MM.1S (cell line): ENCODE data around the gene SLC33A1.
A peak's percentile ranks its signal among the peaks of the same experiment; 100 is the strongest.

ENCODE experiments used
- DNase-seq: peaks from one replicate; pipeline ENCODE4 v3.0.0-alpha.2; 2015
- H2AFZ ChIP-seq: fragments of 300-600 bp; sonication (generic); 2 replicates; pipeline ENCODE4 v1.6.0; 2016; ENCODE audit warnings: antibody characterized with exemption, low read length
- H3F3A ChIP-seq: fragments of 300-600 bp; sonication (generic); 2 replicates; pipeline ENCODE4 v1.6.1; 2016; ENCODE audit warnings: mild to moderate bottlenecking, antibody characterized with exemption, low read length, moderate library complexity, mixed read lengths; ENCODE audit not compliant: insufficient read depth
- H3K27ac ChIP-seq: fragments of 300-600 bp; sonication (generic); 2 replicates; pipeline ENCODE4 v1.5.1; 2016; ENCODE audit warnings: mild to moderate bottlenecking, low read length
- H3K27me3 ChIP-seq: fragments of 300-600 bp; sonication (generic); replicated peaks from 2 replicates; pipeline ENCODE4 v1.6.0; 2016; ENCODE audit warnings: low read length; ENCODE audit not compliant: insufficient read depth
- H3K36me3 ChIP-seq: fragments of 300-600 bp; sonication (generic); replicated peaks from 2 replicates; pipeline ENCODE4 v1.6.1; 2016; ENCODE audit warnings: mild to moderate bottlenecking, low read length, mixed read lengths; ENCODE audit not compliant: insufficient read depth
- H3K4me1 ChIP-seq: fragments of 300-600 bp; sonication (generic); 2 replicates; pipeline ENCODE4 v1.6.1; 2016; ENCODE audit warnings: low read length, mixed read lengths
- H3K4me2 ChIP-seq: fragments of 300-600 bp; sonication (generic); 2 replicates; pipeline ENCODE4 v1.6.0; 2016; ENCODE audit warnings: low read depth, low read length
- H3K4me3 ChIP-seq: fragments of 300-600 bp; sonication (generic); 2 replicates; pipeline ENCODE4 v1.5.1; 2016; ENCODE audit warnings: low read length, mixed read lengths
- H3K79me2 ChIP-seq: fragments of 300-600 bp; sonication (generic); 2 replicates; pipeline ENCODE4 v1.6.1; 2016; ENCODE audit warnings: mixed run types, low read length, mixed read lengths
- H3K9ac ChIP-seq: fragments of 300-600 bp; sonication (generic); 2 replicates; pipeline ENCODE4 v1.6.1; 2016; ENCODE audit warnings: low read length, mixed read lengths
- H3K9me2 ChIP-seq: fragments of 300-600 bp; sonication (generic); replicated peaks from 2 replicates; pipeline ENCODE4 v1.6.1; 2016; ENCODE audit warnings: mild to moderate bottlenecking, low read length, mixed read lengths; ENCODE audit not compliant: insufficient read depth
- H3K9me3 ChIP-seq: fragments of 300-600 bp; sonication (generic); replicated peaks from 2 replicates; pipeline ENCODE4 v1.6.1; 2016; ENCODE audit warnings: mild to moderate bottlenecking, low read length, mixed read lengths; ENCODE audit not compliant: insufficient read depth
- H4K20me1 ChIP-seq: fragments of 300-600 bp; sonication (generic); 2 replicates; pipeline ENCODE4 v1.6.1; 2016; ENCODE audit warnings: mild to moderate bottlenecking, low read length, moderate library complexity, mixed read lengths; ENCODE audit not compliant: insufficient read depth
- EZH2 ChIP-seq: fragments of 300-600 bp; sonication (generic); optimal IDR thresholded peaks from 2 replicates; pipeline ENCODE3; 2017; ENCODE audit warnings: low read depth, mild to moderate bottlenecking, antibody characterized with exemption, low read length, mixed read lengths
- EZH2phosphoT487 ChIP-seq: fragments of 300-600 bp; sonication (generic); IDR thresholded peaks from 2 replicates; pipeline ENCODE4 v1.6.1; 2018; ENCODE audit warnings: antibody characterized with exemption, low read length
- TF ChIP-seq, protein P1 (sequence below): fragments of 300-600 bp; sonication (generic); IDR thresholded peaks from 2 replicates; pipeline ENCODE4 v1.5.1; 2016; ENCODE audit warnings: antibody characterized with exemption, low read length, mixed read lengths

Gene SLC33A1

GRCh38 chr3:155871746-155872158 lies 17.5 kb upstream of the SLC33A1 start:
- peaks cover 33% of the 10 kb centered on the region for H4K20me1 ChIP-seq
- H2AFZ ChIP-seq, result peak overlapping the region; percentile 77
- peak overlapping the region; percentile 87; the same call in 1 of the 2 replicates for H3K27ac ChIP-seq

GRCh38 chr3:155870945-155871745 lies 16.9 kb upstream of the SLC33A1 start:
- peak; percentile 59 for DNase-seq
- H3K27ac ChIP-seq, result peak overlapping the region; percentile 87
- H4K20me1 ChIP-seq, result peaks cover 32% of the 10 kb centered on the region
- peak overlapping the region; percentile 99 for H3K4me3 ChIP-seq
- peaks cover 18% of the 10 kb centered on the region for H3F3A ChIP-seq
- no peaks in the 10 kb centered on the region for H3K9me2 ChIP-seq
- no peaks in the 10 kb centered on the region for H3K27me3 ChIP-seq
- no peaks in the 10 kb centered on the region for H3K9me3 ChIP-seq
- H2AFZ ChIP-seq, result peak overlapping the region; percentile 94
- H3K4me1 ChIP-seq, result peaks cover 17% of the 10 kb centered on the region
- H3K36me3 ChIP-seq, result no peaks in the 10 kb centered on the region
- peak overlapping the region; percentile 97 for H3K9ac ChIP-seq
- H3K4me2 ChIP-seq, result peak overlapping the region; percentile 88
- peaks cover 57% of the 10 kb centered on the region for H3K79me2 ChIP-seq
- TF ChIP-seq, protein P1, sequence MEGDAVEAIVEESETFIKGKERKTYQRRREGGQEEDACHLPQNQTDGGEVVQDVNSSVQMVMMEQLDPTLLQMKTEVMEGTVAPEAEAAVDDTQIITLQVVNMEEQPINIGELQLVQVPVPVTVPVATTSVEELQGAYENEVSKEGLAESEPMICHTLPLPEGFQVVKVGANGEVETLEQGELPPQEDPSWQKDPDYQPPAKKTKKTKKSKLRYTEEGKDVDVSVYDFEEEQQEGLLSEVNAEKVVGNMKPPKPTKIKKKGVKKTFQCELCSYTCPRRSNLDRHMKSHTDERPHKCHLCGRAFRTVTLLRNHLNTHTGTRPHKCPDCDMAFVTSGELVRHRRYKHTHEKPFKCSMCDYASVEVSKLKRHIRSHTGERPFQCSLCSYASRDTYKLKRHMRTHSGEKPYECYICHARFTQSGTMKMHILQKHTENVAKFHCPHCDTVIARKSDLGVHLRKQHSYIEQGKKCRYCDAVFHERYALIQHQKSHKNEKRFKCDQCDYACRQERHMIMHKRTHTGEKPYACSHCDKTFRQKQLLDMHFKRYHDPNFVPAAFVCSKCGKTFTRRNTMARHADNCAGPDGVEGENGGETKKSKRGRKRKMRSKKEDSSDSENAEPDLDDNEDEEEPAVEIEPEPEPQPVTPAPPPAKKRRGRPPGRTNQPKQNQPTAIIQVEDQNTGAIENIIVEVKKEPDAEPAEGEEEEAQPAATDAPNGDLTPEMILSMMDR, result no peak
- TF ChIP-seq EZH2phosphoT487, result no peak
- TF ChIP-seq EZH2, result no peak

More at GRCh38 chr3:155871746-155872158, 17.5 kb upstream of the SLC33A1 start:
- peak overlapping the region; percentile 88 for H3K4me2 ChIP-seq
- peaks cover 18% of the 10 kb centered on the region for H3F3A ChIP-seq
- no peaks in the 10 kb centered on the region for H3K27me3 ChIP-seq
- H3K4me3 ChIP-seq, result peak overlapping the region; percentile 99
- TF ChIP-seq EZH2phosphoT487 (no peak), EZH2 (no peak)
- TF ChIP-seq, protein P1, result no peak
- peaks cover 63% of the 10 kb centered on the region for H3K79me2 ChIP-seq
- no peak for DNase-seq
- H3K4me1 ChIP-seq, result peaks cover 17% of the 10 kb centered on the region
- H3K9me2 ChIP-seq, result no peaks in the 10 kb centered on the region
- peak overlapping the region; percentile 97 for H3K9ac ChIP-seq
- H3K36me3 ChIP-seq, result no peaks in the 10 kb centered on the region
- no peaks in the 10 kb centered on the region for H3K9me3 ChIP-seq

DNA sequence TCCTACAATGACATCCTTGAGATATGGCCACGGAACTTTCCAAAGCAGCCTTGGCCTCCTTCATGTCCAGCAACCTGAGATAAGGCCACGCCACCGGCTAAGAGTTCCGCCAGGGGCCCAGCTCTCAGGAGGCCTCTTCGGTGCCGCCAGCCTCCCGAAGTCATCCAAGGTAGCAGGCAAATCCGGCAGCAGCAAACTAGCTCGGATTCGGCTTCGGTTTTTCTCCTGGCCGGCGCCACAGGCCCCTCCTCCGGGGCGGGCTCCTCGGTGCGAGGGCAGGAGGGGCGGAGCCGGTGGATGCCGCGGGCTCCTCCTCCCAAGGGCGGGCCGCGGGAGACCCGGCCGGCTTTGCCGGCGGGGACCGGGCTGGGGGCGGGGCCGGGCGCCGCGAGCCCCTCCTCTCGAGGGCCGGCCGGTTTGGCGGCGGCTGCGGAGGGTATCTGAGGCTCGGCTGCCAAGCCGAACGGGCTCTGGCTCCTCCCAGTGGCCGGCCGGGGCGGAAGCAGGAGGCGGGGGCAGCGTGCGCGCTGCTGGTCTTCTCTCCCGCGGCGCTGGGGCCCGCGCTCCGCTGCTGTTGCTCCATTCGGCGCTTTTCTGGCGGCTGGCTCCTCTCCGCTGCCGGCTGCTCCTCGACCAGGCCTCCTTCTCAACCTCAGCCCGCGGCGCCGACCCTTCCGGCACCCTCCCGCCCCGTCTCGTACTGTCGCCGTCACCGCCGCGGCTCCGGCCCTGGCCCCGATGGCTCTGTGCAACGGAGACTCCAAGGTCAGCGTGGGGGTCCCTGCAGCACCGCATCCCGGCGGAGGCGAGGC lies 16.1 kb upstream of the SLC33A1 start, which contains the start of gene GMPS:
GMPS (plus strand) TSS at position 518 of the 812 bp plus-strand sequence; CDS start at position 739, 221 bp downstream.
- Histone ChIP-seq H2AFZ (peak within 1 kb of the TSS; percentile 94), H3K79me2 (peaks cover 49% of the 10 kb centered on the region), H3F3A (peaks cover 18% of the 10 kb centered on the region), H3K4me2 (peak within 1 kb of the TSS; percentile 97), H3K27me3 (no peaks in the 10 kb centered on the region), H3K4me1 (peaks cover 17% of the 10 kb centered on the region), H3K36me3 (no peaks in the 10 kb centered on the region), H3K9ac (peak within 1 kb of the TSS; percentile 97), H3K9me3 (no peaks in the 10 kb centered on the region), H3K4me3 (peak within 1 kb of the TSS; percentile 99), H4K20me1 (peaks cover 28% of the 10 kb centered on the region), H3K9me2 (no peaks in the 10 kb centered on the region), H3K27ac (peak within 1 kb of the TSS; percentile 87)
- TF ChIP-seq EZH2phosphoT487, result no peak
- TF ChIP-seq, protein P1, result peak; percentile 38
- no peak for TF ChIP-seq EZH2
- DNase-seq, result peak; percentile 98
